ENCODE results near the gene COIL. TPM values are rescaled to one million over a fixed set of nuclear protein-coding genes. Genes with fewer than 3 reads are reported as not detected.

The COIL gene
- total and polyA plus RNA-seq, 2 donors: 11.7 to 20.3 TPM

GRCh38 chr17:56914581-56915273 is 46.1 kb downstream of the COIL start:
- Histone ChIP-seq H3K4me1 (ENCODE audit: insufficient read depth) (no peaks in the 10 kb centered on the region), H3K4me3 (ENCODE audit: low read depth, low read length) (peak overlapping the region; percentile 58), H3K27ac (ENCODE audit: low read depth) (peak overlapping the region; percentile 95), H3K36me3 (ENCODE audit: insufficient read depth) (no peaks in the 10 kb centered on the region)
- WGBS: 8% methylated on average over 14 of the region's 14 CpGs
- peak; percentile 35 for DNase-seq (ENCODE audit: extremely low spot score)

GRCh38 chr17:56913867-56914580 is 46.8 kb downstream of the COIL start, which contains the start of gene TRIM25:
Gene TRIM25 (minus strand): TSS chr17:56914049. CDS start chr17:56913988, 61 bp downstream.
- DNase-seq (ENCODE audit: extremely low spot score): peak; percentile 56
- H3K27ac ChIP-seq (ENCODE audit: low read depth): peak within 1 kb of the TSS; percentile 95
- H3K4me1 ChIP-seq (ENCODE audit: insufficient read depth): no peaks in the 10 kb centered on the region
- under 1% methylated on average over 58 of the region's 58 CpGs for WGBS
- H3K4me3 ChIP-seq (ENCODE audit: low read depth, low read length): peak within 1 kb of the TSS; percentile 58
- H3K36me3 ChIP-seq (ENCODE audit: insufficient read depth): no peaks in the 10 kb centered on the region

GRCh38 chr17:56913353-56913866 is 47.4 kb downstream of the COIL start:
- Histone ChIP-seq H3K4me1 (ENCODE audit: insufficient read depth) (no peaks in the 10 kb centered on the region), H3K27ac (ENCODE audit: low read depth) (peak overlapping the region; percentile 95), H3K36me3 (ENCODE audit: insufficient read depth) (no peaks in the 10 kb centered on the region), H3K4me3 (ENCODE audit: low read depth, low read length) (peak overlapping the region; percentile 58)
- 2% methylated on average over 44 of the region's 44 CpGs for WGBS
- DNase-seq (ENCODE audit: extremely low spot score): no peak

- no peaks in the 10 kb centered on the region for H3K4me1 ChIP-seq (ENCODE audit: insufficient read depth)
Measured at GRCh38 chr17:56913000-56913311, 47.9 kb downstream of the COIL start.

GRCh38 chr17:56912105-56912999 is 48.5 kb downstream of the COIL start:
- DNase-seq (ENCODE audit: extremely low spot score): no peak
- Histone ChIP-seq H3K36me3 (ENCODE audit: insufficient read depth) (no peaks in the 10 kb centered on the region), H3K4me3 (ENCODE audit: low read depth, low read length) (peak overlapping the region; percentile 58), H3K27ac (ENCODE audit: low read depth) (no peak overlapping the region), H3K4me1 (ENCODE audit: insufficient read depth) (no peaks in the 10 kb centered on the region)
- WGBS: 67% methylated on average over 21 of the region's 21 CpGs

More at GRCh38 chr17:56913000-56913311, 47.9 kb downstream of the COIL start:
- Histone ChIP-seq H3K36me3 (ENCODE audit: insufficient read depth) (no peaks in the 10 kb centered on the region), H3K27ac (ENCODE audit: low read depth) (no peak overlapping the region), H3K4me3 (ENCODE audit: low read depth, low read length) (peak overlapping the region; percentile 58)
- no peak for DNase-seq (ENCODE audit: extremely low spot score)
- 55% methylated on average over 7 of the region's 7 CpGs for WGBS

GRCh38 chr17:56910509-56911235 is 50.2 kb downstream of the COIL start:
- H3K27ac ChIP-seq (ENCODE audit: low read depth): no peak overlapping the region

GRCh38 chr17:56909742-56910508 is 50.9 kb downstream of the COIL start:
- WGBS: 63% methylated on average over 6 of the region's 6 CpGs
- no peaks in the 10 kb centered on the region for H3K4me1 ChIP-seq (ENCODE audit: insufficient read depth)
- H3K36me3 ChIP-seq (ENCODE audit: insufficient read depth): peaks cover 8% of the 10 kb centered on the region
- H3K27ac ChIP-seq (ENCODE audit: low read depth): no peak overlapping the region
- DNase-seq (ENCODE audit: extremely low spot score): no peak
- H3K4me3 ChIP-seq (ENCODE audit: low read depth, low read length): no peak overlapping the region

More at GRCh38 chr17:56910509-56911235, 50.2 kb downstream of the COIL start:
- H3K36me3 ChIP-seq (ENCODE audit: insufficient read depth): peaks cover 8% of the 10 kb centered on the region
- H3K4me1 ChIP-seq (ENCODE audit: insufficient read depth): no peaks in the 10 kb centered on the region
- DNase-seq (ENCODE audit: extremely low spot score): no peak
- 78% methylated on average over 7 of the region's 7 CpGs for WGBS
- H3K4me3 ChIP-seq (ENCODE audit: low read depth, low read length): no peak overlapping the region

GRCh38 chr17:56908001-56908542 is 52.8 kb downstream of the COIL start:
- Histone ChIP-seq H3K27ac (ENCODE audit: low read depth) (no peak overlapping the region), H3K4me1 (ENCODE audit: insufficient read depth) (no peaks in the 10 kb centered on the region), H3K36me3 (ENCODE audit: insufficient read depth) (peaks cover 8% of the 10 kb centered on the region), H3K4me3 (ENCODE audit: low read depth, low read length) (no peak overlapping the region)
- 77% methylated on average over 9 of the region's 9 CpGs for WGBS
- DNase-seq (ENCODE audit: extremely low spot score): no peak

- no peaks in the 10 kb centered on the region for H3K4me1 ChIP-seq (ENCODE audit: insufficient read depth)
- no peak overlapping the region for H3K4me3 ChIP-seq (ENCODE audit: low read depth, low read length)
- no peak for DNase-seq (ENCODE audit: extremely low spot score)
- no peak overlapping the region for H3K27ac ChIP-seq (ENCODE audit: low read depth)
- 97% methylated on average over 5 of the region's 5 CpGs for WGBS
- H3K36me3 ChIP-seq (ENCODE audit: insufficient read depth): peaks cover 10% of the 10 kb centered on the region
Measured at GRCh38 chr17:56903560-56903959, 57.3 kb downstream of the COIL start.

- H3K4me3 ChIP-seq (ENCODE audit: low read depth, low read length): no peak overlapping the region
- no peaks in the 10 kb centered on the region for H3K4me1 ChIP-seq (ENCODE audit: insufficient read depth)
- H3K27ac ChIP-seq (ENCODE audit: low read depth): no peak overlapping the region
- peaks cover 10% of the 10 kb centered on the region for H3K36me3 ChIP-seq (ENCODE audit: insufficient read depth)
- 95% methylated on average over 4 of the region's 4 CpGs for WGBS
- no peak for DNase-seq (ENCODE audit: extremely low spot score)
Measured at GRCh38 chr17:56902348-56902747, 58.5 kb downstream of the COIL start.

GRCh38 chr17:56899403-56899802 is 61.4 kb downstream of the COIL start:
- no peak overlapping the region for H3K27ac ChIP-seq (ENCODE audit: low read depth)
- WGBS: 97% methylated on average over 7 of the region's 7 CpGs
- no peaks in the 10 kb centered on the region for H3K4me1 ChIP-seq (ENCODE audit: insufficient read depth)
- no peak overlapping the region for H3K4me3 ChIP-seq (ENCODE audit: low read depth, low read length)
- no peak for DNase-seq (ENCODE audit: extremely low spot score)
- peaks cover 2% of the 10 kb centered on the region for H3K36me3 ChIP-seq (ENCODE audit: insufficient read depth)

GRCh38 chr17:56898874-56899273 is 62.0 kb downstream of the COIL start:
- H3K36me3 ChIP-seq (ENCODE audit: insufficient read depth): peaks cover 2% of the 10 kb centered on the region
- WGBS: 76% methylated on average over 9 of the region's 9 CpGs
- H3K4me1 ChIP-seq (ENCODE audit: insufficient read depth): no peaks in the 10 kb centered on the region
- no peak overlapping the region for H3K4me3 ChIP-seq (ENCODE audit: low read depth, low read length)
- H3K27ac ChIP-seq (ENCODE audit: low read depth): no peak overlapping the region
- DNase-seq (ENCODE audit: extremely low spot score): no peak

All from urinary bladder (tissue), 4 donors.